Small intestine (tissue), 7 donors: ENCODE results near the gene PKP4. TPM values are rescaled to one million over a fixed set of nuclear protein-coding genes. Genes with fewer than 3 reads are reported as not detected.

Source experiments
- DNase-seq, 2 donors: peaks; one replicate each; pipeline versions ENCODE4 v3.0.0 to v3.0.0-alpha.2; 2013
- FAIRE-seq: peaks from 2 replicates; lab custom pipeline; 2012; peaks lifted over from hg19 to GRCh38; lab: Jason Lieb, UNC
- H3K27ac ChIP-seq, 3 donors: one replicate each; pipeline ENCODE4 v1.5.1; 2013; ENCODE audit warnings: low read length in 2 of 3, mild to moderate bottlenecking in 2 of 3, control low read depth in 1 of 3, inconsistent platforms in 1 of 3, low read depth in 1 of 3, moderate library complexity in 1 of 3
- H3K27me3 ChIP-seq, 3 donors: one replicate each; pipeline ENCODE4 v1.6.1; 2013; ENCODE audit warnings: low read length in 3 of 3, inconsistent platforms in 1 of 3; ENCODE audit not compliant: control insufficient read depth in 3 of 3, insufficient read depth in 3 of 3
- H3K36me3 ChIP-seq, 3 donors: one replicate each; pipeline ENCODE4 v1.6.1; 2013; ENCODE audit warnings: low read length in 3 of 3, inconsistent platforms in 1 of 3, low read depth in 1 of 3, mild to moderate bottlenecking in 1 of 3, moderate library complexity in 1 of 3; ENCODE audit not compliant: control insufficient read depth in 3 of 3, insufficient read depth in 2 of 3
- H3K4me1 ChIP-seq, 3 donors: one replicate each; pipeline ENCODE4 v1.6.1; 2013; ENCODE audit warnings: low read length in 2 of 3, inconsistent platforms in 1 of 3, low read depth in 1 of 3, mild to moderate bottlenecking in 1 of 3, moderate library complexity in 1 of 3; ENCODE audit not compliant: control insufficient read depth in 3 of 3, insufficient read depth in 2 of 3
- H3K4me3 ChIP-seq, 3 donors: one replicate each; pipeline ENCODE4 v1.5.1; 2013; ENCODE audit warnings: low read length in 3 of 3, control low read depth in 1 of 3, inconsistent platforms in 1 of 3, low read depth in 1 of 3, mild to moderate bottlenecking in 1 of 3, moderate library complexity in 1 of 3
- H3K9me3 ChIP-seq, 2 donors: one replicate each; pipeline ENCODE4 v1.6.1; 2013; ENCODE audit warnings: low read depth in 1 of 2, low read length in 1 of 2; ENCODE audit not compliant: control insufficient read depth in 2 of 2, insufficient read depth in 1 of 2
- WGBS, 3 donors: extraction: QIAGEN DNeasy Blood & Tissue Kit; methylation state at CpG; one replicate each; pipeline ENCODE4 v1.1.7; 2013; 5-methylcytosine and 5-hydroxymethylcytosine counted together
- polyA plus RNA-seq, 4 donors: library from polyadenylated mRNA; stranded (reverse) in 3 of 4; unstranded in 1 of 4; fragments of 200-250 nt in 3 of 4; fragments of 120-200 nt in 1 of 4; gene quantifications; one replicate each; pipeline versions ENCODE4 v1.2.1 to v1.2.3, GENCODE V29; 2013
- donor health status: healthy with polysubstance abuse.
- donor health status: control.
- donor health status: control.
- donor health status: Bipolar disorder and iron deficiency.
- donor health status: healthy.

Gene PKP4
- polyA plus RNA-seq, 4 donors, result 16.8 to 54.3 (median 23.3) TPM

GRCh38 chr2:158602027-158602426 is 145.3 kb downstream of the PKP4 start:
- no peaks in the 10 kb centered on the region for H3K27me3 ChIP-seq
- WGBS, 3 donors, result 9 to 57% (median 42%) methylated on average over 2 of the region's 2 CpGs
- FAIRE-seq (no peak), DNase-seq (peak; percentile 81 to 85)
- H3K27ac ChIP-seq, result peak overlapping the region in 1 of 3 donors; percentile 2
- H3K4me1 ChIP-seq, result peaks cover 0 to 4% (median 0%) of the 10 kb centered on the region in 3 donors
- H3K36me3 ChIP-seq, result peaks cover 0 to 2% (median 0%) of the 10 kb centered on the region in 3 donors
- H3K4me3 ChIP-seq, result no peak overlapping the region
- no peaks in the 10 kb centered on the region for H3K9me3 ChIP-seq

DNA sequence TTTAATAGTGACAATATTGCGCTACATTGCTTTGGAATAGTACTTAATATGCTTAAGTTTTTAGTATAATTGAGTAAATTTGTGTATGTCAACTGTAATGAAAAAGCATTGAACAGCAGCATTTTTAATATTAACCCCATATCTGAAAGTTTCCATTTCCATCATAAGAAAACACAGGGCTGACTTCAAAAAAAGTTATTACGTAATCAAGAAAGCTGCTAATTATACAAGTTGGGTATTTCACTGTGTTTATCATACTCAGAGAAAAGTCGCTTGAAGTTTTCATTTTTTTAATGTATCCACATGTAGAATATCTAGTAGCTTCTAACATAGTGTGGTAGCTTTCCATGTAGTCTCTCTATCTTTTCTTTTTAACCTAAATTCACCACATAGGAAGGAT is 146.5 kb downstream of the PKP4 start:
- 95 to 97% (median 97%) methylated on average over 3 of the region's 3 CpGs for WGBS, 3 donors
- no peak overlapping the region for H3K4me3 ChIP-seq
- FAIRE-seq, result no peak

DNA sequence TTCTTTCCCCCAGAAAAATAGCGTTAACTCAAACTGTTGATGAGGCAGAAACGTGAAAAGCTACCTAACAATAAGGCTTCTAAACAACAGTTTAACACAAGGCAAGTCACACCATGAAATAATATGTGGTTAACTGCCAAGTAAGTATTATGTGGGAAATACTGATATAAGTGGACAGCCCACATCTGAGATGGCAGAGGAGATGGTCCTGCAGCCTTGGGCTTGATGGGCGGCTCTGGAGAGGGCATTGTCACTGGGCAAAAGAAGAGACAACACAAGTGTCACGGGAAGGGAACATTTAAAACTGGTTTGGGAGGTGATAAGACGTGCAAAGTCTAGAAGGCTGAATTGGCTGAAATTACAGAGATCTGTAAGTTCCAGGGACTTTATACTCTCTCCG is 147.2 kb downstream of the PKP4 start:
- H3K27me3 ChIP-seq, result no peaks in the 10 kb centered on the region
- 83 to 89% (median 84%) methylated on average over 6 of the region's 6 CpGs for WGBS, 3 donors
- H3K4me1 ChIP-seq, result peaks cover 0 to 4% (median 0%) of the 10 kb centered on the region in 3 donors
- DNase-seq (peak in 1 of 2 donors; percentile 21), FAIRE-seq (no peak)
- H3K36me3 ChIP-seq, result peaks cover 0 to 2% (median 0%) of the 10 kb centered on the region in 3 donors
- no peak overlapping the region for H3K4me3 ChIP-seq
- no peak overlapping the region for H3K27ac ChIP-seq
- no peaks in the 10 kb centered on the region for H3K9me3 ChIP-seq

More for the DNA sequence above, 146.5 kb downstream of the PKP4 start:
- no peak for DNase-seq
- Histone ChIP-seq H3K27me3 (no peaks in the 10 kb centered on the region), H3K4me1 (peaks cover 0 to 4% (median 0%) of the 10 kb centered on the region in 3 donors), H3K36me3 (peaks cover 0 to 2% (median 0%) of the 10 kb centered on the region in 3 donors), H3K27ac (no peak overlapping the region), H3K9me3 (no peaks in the 10 kb centered on the region)

GRCh38 chr2:158610059-158610458 is 153.3 kb downstream of the PKP4 start:
- DNase-seq (no peak), FAIRE-seq (no peak)

GRCh38 chr2:158616480-158617000 is 159.8 kb downstream of the PKP4 start:
- 80 to 97% (median 88%) methylated on average over 3 of the region's 3 CpGs for WGBS, 3 donors
- no peak for FAIRE-seq

More at GRCh38 chr2:158610059-158610458, 153.3 kb downstream of the PKP4 start:
- 85 to 97% (median 92%) methylated on average over 4 of the region's 4 CpGs for WGBS, 3 donors
- Histone ChIP-seq H3K27ac (no peak overlapping the region), H3K4me1 (no peaks in the 10 kb centered on the region), H3K9me3 (no peaks in the 10 kb centered on the region), H3K27me3 (no peaks in the 10 kb centered on the region), H3K36me3 (no peaks in the 10 kb centered on the region), H3K4me3 (no peak overlapping the region)

DNA sequence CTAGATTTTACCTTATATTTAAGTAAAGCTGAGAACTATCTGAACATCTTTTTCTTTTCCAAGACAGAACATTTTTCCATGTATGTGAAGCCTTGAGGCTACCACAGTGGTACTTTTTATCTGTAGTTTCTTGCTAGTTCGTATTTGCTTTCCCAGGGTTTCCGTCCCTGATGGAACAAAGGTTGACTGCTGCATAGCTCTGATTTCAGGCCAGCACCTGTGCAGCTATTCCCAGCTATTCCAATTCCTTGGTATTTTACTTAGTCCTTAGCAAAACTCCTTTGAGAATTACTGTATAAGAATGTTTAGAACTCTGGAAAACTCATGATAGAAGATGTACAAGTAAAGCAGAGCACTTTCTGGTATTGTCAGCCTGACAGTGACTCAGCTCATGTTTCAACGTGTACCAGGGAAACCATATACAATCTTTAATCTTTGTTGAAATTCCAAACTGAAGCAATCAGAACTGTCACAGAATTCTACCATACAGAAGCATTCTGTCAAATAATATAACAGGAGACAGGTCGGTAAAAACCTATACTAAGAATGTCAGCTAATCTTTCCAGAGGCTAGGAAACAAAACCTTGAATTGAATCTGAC is 162.2 kb downstream of the PKP4 start:
- no peak for FAIRE-seq
- H3K27ac ChIP-seq, result peak overlapping the region in 1 of 3 donors; percentile 45

More at GRCh38 chr2:158616480-158617000, 159.8 kb downstream of the PKP4 start:
- no peak overlapping the region for H3K27ac ChIP-seq
- peaks cover 0 to 7% (median 0%) of the 10 kb centered on the region in 3 donors for H3K36me3 ChIP-seq
- no peak for DNase-seq
- peaks cover 0 to 4% (median 0%) of the 10 kb centered on the region in 3 donors for H3K4me1 ChIP-seq
- no peaks in the 10 kb centered on the region for H3K9me3 ChIP-seq
- no peak overlapping the region for H3K4me3 ChIP-seq
- no peaks in the 10 kb centered on the region for H3K27me3 ChIP-seq

GRCh38 chr2:158619496-158619895 is 162.7 kb downstream of the PKP4 start:
- DNase-seq (peak; percentile 28 to 31), FAIRE-seq (no peak)
- H3K27ac ChIP-seq, result peak overlapping the region in 1 of 3 donors; percentile 44
- H3K4me1 ChIP-seq, result peaks cover 0 to 4% (median 0%) of the 10 kb centered on the region in 3 donors
- no peaks in the 10 kb centered on the region for H3K9me3 ChIP-seq
- WGBS, 3 donors, result 72 to 91% (median 75%) methylated on average over 2 of the region's 2 CpGs
- H3K36me3 ChIP-seq, result peaks cover 0 to 17% (median 7%) of the 10 kb centered on the region in 3 donors
- H3K27me3 ChIP-seq, result no peaks in the 10 kb centered on the region
- H3K4me3 ChIP-seq, result no peak overlapping the region

More for the DNA sequence above, 162.2 kb downstream of the PKP4 start:
- Histone ChIP-seq H3K4me3 (no peak overlapping the region), H3K27me3 (no peaks in the 10 kb centered on the region), H3K36me3 (peaks cover 0 to 17% (median 7%) of the 10 kb centered on the region in 3 donors), H3K9me3 (no peaks in the 10 kb centered on the region), H3K4me1 (peaks cover 0 to 4% (median 0%) of the 10 kb centered on the region in 3 donors)
- DNase-seq, result peak; percentile 15 to 51
- WGBS, 3 donors, result 30 to 64% (median 46%) methylated on average over 4 of the region's 4 CpGs

- Histone ChIP-seq H3K9me3 (no peaks in the 10 kb centered on the region), H3K4me1 (peaks cover 0 to 4% (median 0%) of the 10 kb centered on the region in 3 donors), H3K4me3 (no peak overlapping the region), H3K27me3 (no peaks in the 10 kb centered on the region), H3K36me3 (peaks cover 4 to 23% (median 7%) of the 10 kb centered on the region in 3 donors), H3K27ac (no peak overlapping the region)
- 67 to 96% (median 93%) methylated on average over 2 of the region's 2 CpGs for WGBS, 3 donors
- DNase-seq (no peak), FAIRE-seq (no peak)
Observed at GRCh38 chr2:158620656-158621055, 163.9 kb downstream of the PKP4 start.
